HepG2 (cell line): ENCODE measurements around the gene TMEM106B. TPM values are rescaled to one million over a fixed set of nuclear protein-coding genes. Genes with fewer than 3 reads are reported as not detected.
A peak's percentile ranks its signal among the peaks of the same experiment; 100 is the strongest.

Experiments used
- AKAP8 ChIP-seq: sonication (generic); formaldehyde crosslinking; IDR thresholded peaks from 2 replicates; pipeline ENCODE4 v1.5.1; 2020; ENCODE audit warnings: mild to moderate bottlenecking, missing genetic modification reagents
- CEBPG ChIP-seq: IDR thresholded peaks from 2 replicates; pipeline ENCODE4 v1.6.1; 2016
- ETS1 ChIP-seq: sonication (generic); formaldehyde crosslinking; IDR thresholded peaks from 2 replicates; pipeline ENCODE4 v1.4.0; 2020; ENCODE audit warnings: missing genetic modification reagents
- FOXM1 ChIP-seq: sonication (generic); formaldehyde crosslinking; IDR thresholded peaks from 2 replicates; pipeline ENCODE4 v1.5.0; 2020; ENCODE audit warnings: missing genetic modification reagents
- HINFP ChIP-seq: sonication (generic); formaldehyde crosslinking; IDR thresholded peaks from 2 replicates; pipeline ENCODE4 v1.4.0; 2020; ENCODE audit warnings: low read depth, mild to moderate bottlenecking, missing genetic modification reagents
- KAT8 ChIP-seq: IDR thresholded peaks from 2 replicates; pipeline ENCODE4 v1.6.1; 2016; ENCODE audit warnings: missing genetic modification reagents, missing compliant biosample characterization
- KIAA2018 ChIP-seq: sonication (generic); formaldehyde crosslinking; IDR thresholded peaks from 2 replicates; pipeline ENCODE4 v1.5.0; 2020; ENCODE audit warnings: mild to moderate bottlenecking, missing genetic modification reagents, borderline replicate concordance
- SRSF9 ChIP-seq: fragments of 200-400 bp; formaldehyde crosslinking; IDR thresholded peaks from 2 replicates; pipeline ENCODE4 v1.6.1; 2018; ENCODE audit warnings: borderline replicate concordance, mild to moderate bottlenecking, low read depth, low read length; ENCODE audit not compliant: insufficient read depth, poor library complexity, severe bottlenecking
- STAT5B ChIP-seq: sonication (generic); formaldehyde crosslinking; IDR thresholded peaks from 2 replicates; pipeline ENCODE4 v1.4.0; 2020; ENCODE audit warnings: missing genetic modification reagents
- TCF7 ChIP-seq: sonication (generic); IDR thresholded peaks from 2 replicates; pipeline ENCODE4 v1.6.1; 2016; ENCODE audit warnings: antibody characterized with exemption, low read depth
- TEF ChIP-seq: sonication (generic); formaldehyde crosslinking; IDR thresholded peaks from 2 replicates; pipeline ENCODE4 v1.5.0; 2020; ENCODE audit warnings: missing genetic modification reagents
- ZNF224 ChIP-seq: sonication (generic); formaldehyde crosslinking; IDR thresholded peaks from 2 replicates; pipeline ENCODE4 v1.5.0; 2020; ENCODE audit warnings: mild to moderate bottlenecking, missing genetic modification reagents
- ZNF3 ChIP-seq: IDR thresholded peaks from 2 replicates; pipeline ENCODE4 v1.7.0; 2017; ENCODE audit warnings: inconsistent platforms
- ZNF563 ChIP-seq: sonication (generic); formaldehyde crosslinking; IDR thresholded peaks from 2 replicates; pipeline ENCODE4 v1.8.0; 2022; ENCODE audit warnings: mild to moderate bottlenecking, moderate library complexity, missing genetic modification reagents
- polyA plus RNA-seq, 8 experiments: library from polyadenylated mRNA; depleted of rRNA in 3 of 8; stranded (reverse) in 7 of 8; unstranded in 1 of 8; fragments of >200 nt; fragmentation: Illumina TruSeq in 4 of 8; extraction: Trizol in 4 of 8; gene quantifications; 2 replicates each; pipeline versions ENCODE4 v1.2.1 to v1.2.3, GENCODE V29; 2011 to 2016; ENCODE audit warnings: low read depth in 4 of 8, missing spikeins in 1 of 8, mixed read lengths in 1 of 8; ENCODE audit not compliant: insufficient read depth in 1 of 8
- total RNA-seq, 5 experiments: library from RNA; depleted of rRNA; stranded (reverse); fragments of >200 nt; fragmentation: Illumina TruSeq; extraction: Trizol; gene quantifications; 2 replicates each; pipeline ENCODE4 v1.2.3, GENCODE V29; 2016; ENCODE audit warnings: low read depth in 1 of 5

Gene TMEM106B
- total and polyA plus RNA-seq, 2 of the 13 experiments (the other 11 are each of a cell fraction or from before 2014, with no cell fraction given), result 16.8 to 25.1 TPM

GRCh38 chr7:12211054-12211710 is at the start of gene TMEM106B (continued):
- peak; percentile 82 for TF ChIP-seq KIAA2018 (CRISPR knock-in tag)
- TF ChIP-seq ZNF563 (CRISPR knock-in tag), result peak; percentile 99
- TF ChIP-seq TEF (CRISPR knock-in tag), result peak; percentile 79
- TF ChIP-seq STAT5B, result no peak
- TF ChIP-seq KAT8 (CRISPR knock-in tag), result peak; percentile 90
- peak; percentile 84 for TF ChIP-seq AKAP8 (CRISPR knock-in tag)
- no peak for TF ChIP-seq FOXM1 (CRISPR knock-in tag)
- peak; percentile 89; the same call in 1 of the 2 replicates for TF ChIP-seq ETS1
- TF ChIP-seq ZNF3 (CRISPR knock-in tag), result peak; percentile 28; the same call in 1 of the 2 replicates
- 0 out of 2 replicates have a peak, but pooled peaks have one; percentile 52 for TF ChIP-seq ZNF224 (CRISPR knock-in tag)
- no peak for TF ChIP-seq SRSF9
- TF ChIP-seq CEBPG (CRISPR knock-in tag), result no peak
- no peak for TF ChIP-seq TCF7
- peak; percentile 97 for TF ChIP-seq HINFP
